ENCODE data around the gene FOCAD.

FOCAD gene

GRCh38 chr9:20873240-20873865, 189.3 kb downstream of the FOCAD start:
- TF ChIP-seq CTCF (IDR thresholded peaks at IDR 0.05; ENCODE audit: low read length) (no peak), EZH2phosphoT487 (IDR thresholded peaks at IDR 0.05; ENCODE audit: low read length) (no peak), EZH2 (optimal IDR thresholded peaks at IDR 0.05; ENCODE audit: low read depth, low read length) (no peak)
- no peaks in the 10 kb centered on the region for H3F3A ChIP-seq (ENCODE audit: insufficient read depth, low read length)
- no peak overlapping the region for H3K4me3 ChIP-seq (ENCODE audit: low read length)
- H3K4me2 ChIP-seq (ENCODE audit: low read depth, low read length) = no peak overlapping the region
- no peaks in the 10 kb centered on the region for H3K9me2 ChIP-seq (replicated peaks; ENCODE audit: insufficient read depth, low read length)
- no peaks in the 10 kb centered on the region for H3K36me3 ChIP-seq (replicated peaks; ENCODE audit: insufficient read depth, low read length)
- H3K9me3 ChIP-seq (replicated peaks; ENCODE audit: insufficient read depth, low read length) = no peaks in the 10 kb centered on the region
- H3K4me1 ChIP-seq (ENCODE audit: low read length) = peaks cover 7% of the 10 kb centered on the region; the same call in 1 of the 2 replicates
- no peak overlapping the region for H3K27ac ChIP-seq (ENCODE audit: low read length)
- H3K27me3 ChIP-seq (replicated peaks; ENCODE audit: insufficient read depth, low read length) = no peaks in the 10 kb centered on the region
- no peaks in the 10 kb centered on the region for H4K20me1 ChIP-seq (ENCODE audit: insufficient read depth, low read length)
- no peak overlapping the region for H2AFZ ChIP-seq (ENCODE audit: low read length)
- no peak overlapping the region for H3K9ac ChIP-seq (ENCODE audit: low read length)
- no peaks in the 10 kb centered on the region for H3K79me2 ChIP-seq (ENCODE audit: low read length)
- DNase-seq = no peak

- TF ChIP-seq EZH2 (optimal IDR thresholded peaks at IDR 0.05; ENCODE audit: low read depth, low read length) = no peak
- no peak for TF ChIP-seq EZH2phosphoT487 (IDR thresholded peaks at IDR 0.05; ENCODE audit: low read length)
- TF ChIP-seq CTCF (IDR thresholded peaks at IDR 0.05; ENCODE audit: low read length) = no peak
- Histone ChIP-seq H3K9me3 (replicated peaks; ENCODE audit: insufficient read depth, low read length) (no peaks in the 10 kb centered on the region), H3K36me3 (replicated peaks; ENCODE audit: insufficient read depth, low read length) (no peaks in the 10 kb centered on the region), H3K79me2 (ENCODE audit: low read length) (no peaks in the 10 kb centered on the region), H2AFZ (ENCODE audit: low read length) (no peak overlapping the region), H3K4me3 (ENCODE audit: low read length) (no peak overlapping the region), H3K9ac (ENCODE audit: low read length) (no peak overlapping the region), H3K9me2 (replicated peaks; ENCODE audit: insufficient read depth, low read length) (no peaks in the 10 kb centered on the region), H3K27ac (ENCODE audit: low read length) (no peak overlapping the region), H3K4me2 (ENCODE audit: low read depth, low read length) (no peak overlapping the region), H3K27me3 (replicated peaks; ENCODE audit: insufficient read depth, low read length) (no peaks in the 10 kb centered on the region), H3F3A (ENCODE audit: insufficient read depth, low read length) (no peaks in the 10 kb centered on the region), H4K20me1 (ENCODE audit: insufficient read depth, low read length) (no peaks in the 10 kb centered on the region), H3K4me1 (ENCODE audit: low read length) (no peaks in the 10 kb centered on the region)
- no peak for DNase-seq
Measured at GRCh38 chr9:20880271-20880670, 196.2 kb downstream of the FOCAD start.

- H3K9ac ChIP-seq (ENCODE audit: low read length) = no peak overlapping the region
- H3K9me2 ChIP-seq (replicated peaks; ENCODE audit: insufficient read depth, low read length) = no peaks in the 10 kb centered on the region
- H4K20me1 ChIP-seq (ENCODE audit: insufficient read depth, low read length) = no peaks in the 10 kb centered on the region
- DNase-seq = no peak
- no peak overlapping the region for H3K4me2 ChIP-seq (ENCODE audit: low read depth, low read length)
- H3K27ac ChIP-seq (ENCODE audit: low read length) = no peak overlapping the region
- no peaks in the 10 kb centered on the region for H3K9me3 ChIP-seq (replicated peaks; ENCODE audit: insufficient read depth, low read length)
- no peaks in the 10 kb centered on the region for H3K36me3 ChIP-seq (replicated peaks; ENCODE audit: insufficient read depth, low read length)
- no peaks in the 10 kb centered on the region for H3K4me1 ChIP-seq (ENCODE audit: low read length)
- no peak overlapping the region for H2AFZ ChIP-seq (ENCODE audit: low read length)
- H3K27me3 ChIP-seq (replicated peaks; ENCODE audit: insufficient read depth, low read length) = no peaks in the 10 kb centered on the region
- no peaks in the 10 kb centered on the region for H3K79me2 ChIP-seq (ENCODE audit: low read length)
- no peak overlapping the region for H3K4me3 ChIP-seq (ENCODE audit: low read length)
- no peak for TF ChIP-seq EZH2 (optimal IDR thresholded peaks at IDR 0.05; ENCODE audit: low read depth, low read length)
- no peak for TF ChIP-seq CTCF (IDR thresholded peaks at IDR 0.05; ENCODE audit: low read length)
- no peak for TF ChIP-seq EZH2phosphoT487 (IDR thresholded peaks at IDR 0.05; ENCODE audit: low read length)
- H3F3A ChIP-seq (ENCODE audit: insufficient read depth, low read length) = no peaks in the 10 kb centered on the region
Measured at GRCh38 chr9:20880675-20881074, 196.6 kb downstream of the FOCAD start.
